ENCODE results near the gene MPRIP.
A peak's percentile ranks its signal among the peaks of the same experiment; 100 is the strongest.

The MPRIP gene

GRCh38 chr17:17237026-17237799 lies 195.0 kb downstream of the MPRIP start, which contains the start of gene FLCN (continued):
- TF ChIP-seq PRDM2 (tag by site-specific recombination; IDR thresholded peaks at IDR 0.05; ENCODE audit: borderline replicate concordance) = 0 out of 2 replicates have a peak, but pooled peaks have one; percentile 16
- no peak for TF ChIP-seq HOXC10 (CRISPR knock-in tag; IDR thresholded peaks at IDR 0.05)
- TF ChIP-seq, protein P1, sequence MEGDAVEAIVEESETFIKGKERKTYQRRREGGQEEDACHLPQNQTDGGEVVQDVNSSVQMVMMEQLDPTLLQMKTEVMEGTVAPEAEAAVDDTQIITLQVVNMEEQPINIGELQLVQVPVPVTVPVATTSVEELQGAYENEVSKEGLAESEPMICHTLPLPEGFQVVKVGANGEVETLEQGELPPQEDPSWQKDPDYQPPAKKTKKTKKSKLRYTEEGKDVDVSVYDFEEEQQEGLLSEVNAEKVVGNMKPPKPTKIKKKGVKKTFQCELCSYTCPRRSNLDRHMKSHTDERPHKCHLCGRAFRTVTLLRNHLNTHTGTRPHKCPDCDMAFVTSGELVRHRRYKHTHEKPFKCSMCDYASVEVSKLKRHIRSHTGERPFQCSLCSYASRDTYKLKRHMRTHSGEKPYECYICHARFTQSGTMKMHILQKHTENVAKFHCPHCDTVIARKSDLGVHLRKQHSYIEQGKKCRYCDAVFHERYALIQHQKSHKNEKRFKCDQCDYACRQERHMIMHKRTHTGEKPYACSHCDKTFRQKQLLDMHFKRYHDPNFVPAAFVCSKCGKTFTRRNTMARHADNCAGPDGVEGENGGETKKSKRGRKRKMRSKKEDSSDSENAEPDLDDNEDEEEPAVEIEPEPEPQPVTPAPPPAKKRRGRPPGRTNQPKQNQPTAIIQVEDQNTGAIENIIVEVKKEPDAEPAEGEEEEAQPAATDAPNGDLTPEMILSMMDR (tag by site-specific recombination; IDR thresholded peaks at IDR 0.05) = no peak
- TF ChIP-seq ZFP41 (tag by site-specific recombination; IDR thresholded peaks at IDR 0.05; ENCODE audit: borderline replicate concordance) = no peak
- peak; percentile 61; the same call in 1 of the 2 replicates for TF ChIP-seq GLIS2 (tag by site-specific recombination; IDR thresholded peaks at IDR 0.05)
- TF ChIP-seq ZNF692 (tag by site-specific recombination; IDR thresholded peaks at IDR 0.05) = no peak; the same call in 1 of the 2 replicates

DNA sequence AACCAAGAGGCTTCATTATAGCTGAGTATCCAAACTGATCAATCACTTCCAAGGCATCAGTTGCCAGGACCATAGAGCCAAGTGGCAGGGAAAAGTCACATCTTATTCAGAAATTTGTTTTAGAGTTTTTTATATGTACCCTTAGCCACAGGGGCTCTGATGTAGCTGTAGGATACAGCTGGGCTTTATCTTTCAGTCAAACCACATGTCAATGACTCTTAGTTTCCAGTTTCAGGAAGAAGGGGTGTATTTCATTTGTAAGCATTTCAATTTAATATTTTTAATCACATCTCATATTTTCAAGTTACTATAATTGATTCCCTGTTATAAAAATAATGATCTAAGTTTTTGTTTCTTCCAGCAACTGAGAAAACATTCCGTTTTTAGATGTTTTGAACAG lies 197.6 kb downstream of the MPRIP start:
- Histone ChIP-seq H3K9me3 (ENCODE audit: control insufficient read depth, insufficient read depth, low read depth, low read length) (no peaks in the 10 kb centered on the region), H3K4me3 (ENCODE audit: low read depth, low read length) (no peak overlapping the region), H3K4me1 (ENCODE audit: control insufficient read depth, insufficient read depth, low read length) (peaks cover 7% of the 10 kb centered on the region; the same call in 1 of the 2 replicates), H3K27ac (ENCODE audit: extremely low read depth, low read depth, low read length) (no peak overlapping the region), H3K36me3 (ENCODE audit: control insufficient read depth in 2 of 2, insufficient read depth in 1 of 2, low read length in 2 of 2) (peaks cover 0 to 10% of the 10 kb centered on the region in 2 experiments; a peak in 1 of 3 replicates)
- CTCF ChIA-PET = interaction anchor here (0.9 kb wide), 1 partner anchor 29 kb away, joined by 4 read pairs; no protein-coding TSS in a partner anchor
- POLR2A ChIA-PET = interaction anchor here (1.0 kb wide), 1 partner anchor 61 kb away, joined by 3 read pairs; no protein-coding TSS in a partner anchor
- TF ChIP-seq EGR2 (tag by site-specific recombination; IDR thresholded peaks at IDR 0.05; ENCODE audit: low read depth) (no peak), ZSCAN30 (tag by site-specific recombination; IDR thresholded peaks at IDR 0.05) (no peak), ZNF701 (tag by site-specific recombination; IDR thresholded peaks at IDR 0.05) (no peak), MEIS1 (CRISPR knock-in tag; IDR thresholded peaks at IDR 0.05; ENCODE audit: borderline replicate concordance) (no peak), ZBTB21 (tag by site-specific recombination; IDR thresholded peaks at IDR 0.05) (no peak), ZNF670 (tag by site-specific recombination; IDR thresholded peaks at IDR 0.05; ENCODE audit: low read depth) (no peak), ZNF785 (tag by site-specific recombination; IDR thresholded peaks at IDR 0.05) (no peak), ZNF623 (tag by site-specific recombination; IDR thresholded peaks at IDR 0.05) (no peak), ZBTB7A (tag by site-specific recombination; IDR thresholded peaks at IDR 0.05; ENCODE audit: low read depth) (no peak), WT1 (tag by site-specific recombination; IDR thresholded peaks at IDR 0.05) (no peak), ZNF19 (tag by site-specific recombination; IDR thresholded peaks at IDR 0.05; ENCODE audit: low read depth) (no peak), ZNF175 (tag by site-specific recombination; IDR thresholded peaks at IDR 0.05) (no peak), ZNF140 (tag by site-specific recombination; IDR thresholded peaks at IDR 0.05) (no peak)
- TF ChIP-seq, protein P2, sequence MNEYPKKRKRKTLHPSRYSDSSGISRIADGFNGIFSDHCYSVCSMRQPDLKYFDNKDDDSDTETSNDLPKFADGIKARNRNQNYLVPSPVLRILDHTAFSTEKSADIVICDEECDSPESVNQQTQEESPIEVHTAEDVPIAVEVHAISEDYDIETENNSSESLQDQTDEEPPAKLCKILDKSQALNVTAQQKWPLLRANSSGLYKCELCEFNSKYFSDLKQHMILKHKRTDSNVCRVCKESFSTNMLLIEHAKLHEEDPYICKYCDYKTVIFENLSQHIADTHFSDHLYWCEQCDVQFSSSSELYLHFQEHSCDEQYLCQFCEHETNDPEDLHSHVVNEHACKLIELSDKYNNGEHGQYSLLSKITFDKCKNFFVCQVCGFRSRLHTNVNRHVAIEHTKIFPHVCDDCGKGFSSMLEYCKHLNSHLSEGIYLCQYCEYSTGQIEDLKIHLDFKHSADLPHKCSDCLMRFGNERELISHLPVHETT (tag by site-specific recombination; IDR thresholded peaks at IDR 0.05) = no peak
- TF ChIP-seq, protein P3, sequence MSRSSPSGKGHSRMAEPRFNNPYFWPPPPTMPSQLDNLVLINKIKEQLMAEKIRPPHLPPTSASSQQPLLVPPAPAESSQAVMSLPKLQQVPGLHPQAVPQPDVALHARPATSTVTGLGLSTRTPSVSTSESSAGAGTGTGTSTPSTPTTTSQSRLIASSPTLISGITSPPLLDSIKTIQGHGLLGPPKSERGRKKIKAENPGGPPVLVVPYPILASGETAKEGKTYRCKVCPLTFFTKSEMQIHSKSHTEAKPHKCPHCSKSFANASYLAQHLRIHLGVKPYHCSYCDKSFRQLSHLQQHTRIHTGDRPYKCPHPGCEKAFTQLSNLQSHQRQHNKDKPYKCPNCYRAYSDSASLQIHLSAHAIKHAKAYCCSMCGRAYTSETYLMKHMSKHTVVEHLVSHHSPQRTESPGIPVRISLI (tag by site-specific recombination; IDR thresholded peaks at IDR 0.05) = no peak
